ENCODE measurements around the gene FAM234A. TPM values are rescaled to one million over a fixed set of nuclear protein-coding genes. Genes with fewer than 3 reads are reported as not detected.

Gene FAM234A
- total and polyA plus RNA-seq, 2 donors (not counting 1 experiment from before 2014, with no cell fraction given), result 64.8 to 68.5 TPM

DNA sequence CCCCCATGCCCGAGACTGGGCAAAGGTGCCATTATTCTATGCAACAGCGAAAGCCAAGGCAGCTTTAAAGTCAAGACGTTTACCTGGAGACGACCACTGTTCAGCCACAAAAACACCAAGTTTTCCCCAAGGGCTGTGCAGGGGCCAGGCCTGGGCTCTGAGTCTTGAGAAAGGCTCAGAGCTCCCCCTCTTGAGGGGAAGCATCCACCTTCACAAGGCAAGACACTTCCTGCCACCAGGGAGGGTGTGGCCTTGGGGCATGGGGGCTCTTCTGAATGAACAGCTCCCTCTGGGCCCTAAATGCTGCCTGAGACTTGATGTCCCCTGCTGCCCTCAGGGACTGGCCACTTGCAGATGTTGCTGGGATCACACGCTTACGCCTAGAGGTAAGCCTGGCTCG, 74.9 kb downstream of the FAM234A start:
- Histone ChIP-seq H2AFZ (ENCODE audit: low read length) (no peak overlapping the region), H3K9me3 (ENCODE audit: control insufficient read depth, insufficient read depth, low read depth, low read length) (no peaks in the 10 kb centered on the region), H3K27ac (ENCODE audit: insufficient read depth, low read length) (no peak overlapping the region), H3K4me3 (replicated peaks in 1 of 4; ENCODE audit: control extremely low read depth in 1 of 4, insufficient read depth in 1 of 4, low read depth in 3 of 4, low read length in 4 of 4) (no peak overlapping the region), H3K4me1 (ENCODE audit: control insufficient read depth, extremely low read depth, insufficient read depth, low read length) (no peaks in the 10 kb centered on the region), H3K79me2 (ENCODE audit: control insufficient read depth, insufficient read depth, low read length) (no peaks in the 10 kb centered on the region), H3K27me3 (ENCODE audit: control insufficient read depth, insufficient read depth, low read length) (no peaks in the 10 kb centered on the region), H3K36me3 (ENCODE audit: control insufficient read depth, insufficient read depth, low read length) (peaks cover 7% of the 10 kb centered on the region), H4K20me1 (ENCODE audit: control insufficient read depth, extremely low read depth, insufficient read depth, low read length) (no peaks in the 10 kb centered on the region), H3K4me2 (ENCODE audit: extremely low read depth, insufficient read depth, low read length) (no peak overlapping the region), H3K9ac (ENCODE audit: insufficient read depth, low read length) (no peak overlapping the region)
- no peak for DNase-seq (ENCODE audit: low read depth in 2 of 2)
- TF ChIP-seq, protein P1, sequence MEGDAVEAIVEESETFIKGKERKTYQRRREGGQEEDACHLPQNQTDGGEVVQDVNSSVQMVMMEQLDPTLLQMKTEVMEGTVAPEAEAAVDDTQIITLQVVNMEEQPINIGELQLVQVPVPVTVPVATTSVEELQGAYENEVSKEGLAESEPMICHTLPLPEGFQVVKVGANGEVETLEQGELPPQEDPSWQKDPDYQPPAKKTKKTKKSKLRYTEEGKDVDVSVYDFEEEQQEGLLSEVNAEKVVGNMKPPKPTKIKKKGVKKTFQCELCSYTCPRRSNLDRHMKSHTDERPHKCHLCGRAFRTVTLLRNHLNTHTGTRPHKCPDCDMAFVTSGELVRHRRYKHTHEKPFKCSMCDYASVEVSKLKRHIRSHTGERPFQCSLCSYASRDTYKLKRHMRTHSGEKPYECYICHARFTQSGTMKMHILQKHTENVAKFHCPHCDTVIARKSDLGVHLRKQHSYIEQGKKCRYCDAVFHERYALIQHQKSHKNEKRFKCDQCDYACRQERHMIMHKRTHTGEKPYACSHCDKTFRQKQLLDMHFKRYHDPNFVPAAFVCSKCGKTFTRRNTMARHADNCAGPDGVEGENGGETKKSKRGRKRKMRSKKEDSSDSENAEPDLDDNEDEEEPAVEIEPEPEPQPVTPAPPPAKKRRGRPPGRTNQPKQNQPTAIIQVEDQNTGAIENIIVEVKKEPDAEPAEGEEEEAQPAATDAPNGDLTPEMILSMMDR (conservative IDR thresholded peaks at IDR 0.05 in 1 of 2, IDR thresholded peaks at IDR 0.05 in 1 of 2; ENCODE audit: low read depth in 1 of 2, low read length in 2 of 2), result no peak
- TF ChIP-seq EZH2 (IDR thresholded peaks at IDR 0.05; ENCODE audit: low read length, missing control alignments), result no peak

DNA sequence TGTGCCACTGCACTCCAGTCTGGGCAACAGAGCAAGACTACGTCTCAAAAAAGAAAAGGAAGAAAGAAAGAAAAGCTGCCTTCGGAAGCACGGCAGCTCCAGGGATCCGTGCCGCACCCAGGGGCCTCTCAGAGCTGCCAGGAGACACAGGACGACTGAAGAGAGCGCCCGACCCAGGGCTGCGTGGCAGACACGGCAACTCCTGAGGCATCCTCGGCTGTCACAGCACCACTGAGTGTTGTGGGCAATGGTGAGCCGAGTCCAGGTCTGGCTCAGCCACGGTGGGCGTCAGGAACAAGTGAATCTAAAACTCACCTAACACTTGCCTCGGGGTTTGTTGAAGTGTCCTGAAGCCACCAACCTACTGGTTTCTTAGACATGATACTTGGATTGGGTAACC, 77.1 kb downstream of the FAM234A start:
- no peak for DNase-seq (ENCODE audit: low read depth in 2 of 2)
- H3K4me2 ChIP-seq (ENCODE audit: extremely low read depth, insufficient read depth, low read length), result no peak overlapping the region
- H2AFZ ChIP-seq (ENCODE audit: low read length), result no peak overlapping the region
- H3K27me3 ChIP-seq (ENCODE audit: control insufficient read depth, insufficient read depth, low read length), result no peaks in the 10 kb centered on the region
- no peak overlapping the region for H3K27ac ChIP-seq (ENCODE audit: insufficient read depth, low read length)
- H3K36me3 ChIP-seq (ENCODE audit: control insufficient read depth, insufficient read depth, low read length), result peaks cover 7% of the 10 kb centered on the region
- no peak overlapping the region for H3K4me3 ChIP-seq (replicated peaks in 1 of 4; ENCODE audit: control extremely low read depth in 1 of 4, insufficient read depth in 1 of 4, low read depth in 3 of 4, low read length in 4 of 4)
- no peaks in the 10 kb centered on the region for H3K9me3 ChIP-seq (ENCODE audit: control insufficient read depth, insufficient read depth, low read depth, low read length)
- TF ChIP-seq, protein P1 (conservative IDR thresholded peaks at IDR 0.05 in 1 of 2, IDR thresholded peaks at IDR 0.05 in 1 of 2; ENCODE audit: low read depth in 1 of 2, low read length in 2 of 2), result no peak
- TF ChIP-seq EZH2 (IDR thresholded peaks at IDR 0.05; ENCODE audit: low read length, missing control alignments), result no peak
- H3K9ac ChIP-seq (ENCODE audit: insufficient read depth, low read length), result no peak overlapping the region
- H4K20me1 ChIP-seq (ENCODE audit: control insufficient read depth, extremely low read depth, insufficient read depth, low read length), result no peaks in the 10 kb centered on the region
- no peaks in the 10 kb centered on the region for H3K79me2 ChIP-seq (ENCODE audit: control insufficient read depth, insufficient read depth, low read length)
- no peaks in the 10 kb centered on the region for H3K4me1 ChIP-seq (ENCODE audit: control insufficient read depth, extremely low read depth, insufficient read depth, low read length)

DNA sequence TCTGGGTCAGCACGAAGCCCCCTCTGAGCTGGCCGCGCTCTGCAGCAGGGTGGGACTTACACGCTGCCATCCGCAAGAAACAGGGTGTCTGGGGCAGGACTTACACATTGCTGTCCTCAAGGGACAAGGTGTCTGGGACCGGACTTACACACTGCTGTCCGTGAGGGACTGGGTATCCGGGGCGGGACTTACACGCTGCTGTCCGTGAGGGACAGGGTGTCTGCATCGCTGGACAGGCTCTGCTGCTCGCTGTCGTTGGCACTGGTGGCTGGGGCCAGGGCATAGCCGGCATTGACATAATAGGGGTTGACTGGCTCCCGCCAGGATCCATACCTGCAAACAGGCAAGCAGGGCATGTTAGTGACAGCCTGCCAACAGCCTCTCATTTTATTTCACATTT, 79.7 kb downstream of the FAM234A start:
- H2AFZ ChIP-seq (ENCODE audit: low read length), result no peak overlapping the region
- TF ChIP-seq EZH2 (IDR thresholded peaks at IDR 0.05; ENCODE audit: low read length, missing control alignments), result no peak
- TF ChIP-seq, protein P1 (conservative IDR thresholded peaks at IDR 0.05 in 1 of 2, IDR thresholded peaks at IDR 0.05 in 1 of 2; ENCODE audit: low read depth in 1 of 2, low read length in 2 of 2), result no peak
- peaks cover 3% of the 10 kb centered on the region for H3K79me2 ChIP-seq (ENCODE audit: control insufficient read depth, insufficient read depth, low read length)

More for the DNA sequence above, 79.7 kb downstream of the FAM234A start:
- Histone ChIP-seq H3K4me2 (ENCODE audit: extremely low read depth, insufficient read depth, low read length) (no peak overlapping the region), H4K20me1 (ENCODE audit: control insufficient read depth, extremely low read depth, insufficient read depth, low read length) (no peaks in the 10 kb centered on the region), H3K36me3 (ENCODE audit: control insufficient read depth, insufficient read depth, low read length) (peaks cover 8% of the 10 kb centered on the region), H3K4me1 (ENCODE audit: control insufficient read depth, extremely low read depth, insufficient read depth, low read length) (no peaks in the 10 kb centered on the region), H3K9ac (ENCODE audit: insufficient read depth, low read length) (no peak overlapping the region), H3K9me3 (ENCODE audit: control insufficient read depth, insufficient read depth, low read depth, low read length) (no peaks in the 10 kb centered on the region), H3K4me3 (replicated peaks in 1 of 4; ENCODE audit: control extremely low read depth in 1 of 4, insufficient read depth in 1 of 4, low read depth in 3 of 4, low read length in 4 of 4) (no peak overlapping the region), H3K27me3 (ENCODE audit: control insufficient read depth, insufficient read depth, low read length) (no peaks in the 10 kb centered on the region), H3K27ac (ENCODE audit: insufficient read depth, low read length) (no peak overlapping the region)
- DNase-seq (ENCODE audit: low read depth in 2 of 2), result no peak
